HepG2 (cell line): Measurements from ENCODE around the gene FLYWCH1. TPM values are rescaled to one million over a fixed set of nuclear protein-coding genes. Genes with fewer than 3 reads are reported as not detected.

ENCODE experiments used
- ATF2 ChIP-seq: sonication (generic); formaldehyde crosslinking; IDR thresholded peaks from 2 replicates; pipeline ENCODE4 v1.4.0; 2020; ENCODE audit warnings: missing genetic modification reagents
- HIC2 ChIP-seq: sonication (generic); formaldehyde crosslinking; IDR thresholded peaks from 2 replicates; pipeline ENCODE4 v1.9.0; 2022; ENCODE audit warnings: low read depth, missing genetic modification reagents
- HINFP ChIP-seq: sonication (generic); formaldehyde crosslinking; IDR thresholded peaks from 2 replicates; pipeline ENCODE4 v1.4.0; 2020; ENCODE audit warnings: low read depth, mild to moderate bottlenecking, missing genetic modification reagents
- MBNL3 ChIP-seq: fragments of 250-450 bp; sonication (Bioruptor Pico); conservative IDR thresholded peaks from 2 replicates; pipeline ENCODE4 v1.8.0; 2022; ENCODE audit warnings: mild to moderate bottlenecking, inconsistent platforms
- MTERF4 ChIP-seq: sonication (generic); formaldehyde crosslinking; IDR thresholded peaks from 2 replicates; pipeline ENCODE4 v1.8.0; 2023; ENCODE audit warnings: mild to moderate bottlenecking, missing genetic modification reagents
- NFATC3 ChIP-seq: sonication (generic); formaldehyde crosslinking; IDR thresholded peaks from 2 replicates; pipeline ENCODE4 v1.5.1; 2020; ENCODE audit warnings: mild to moderate bottlenecking, missing genetic modification reagents
- RBAK ChIP-seq: sonication (generic); formaldehyde crosslinking; IDR thresholded peaks from 2 replicates; pipeline ENCODE4 v1.5.1; 2020; ENCODE audit warnings: mild to moderate bottlenecking, missing genetic modification reagents
- SNAI1 ChIP-seq: sonication (generic); formaldehyde crosslinking; IDR thresholded peaks from 2 replicates; pipeline ENCODE4 v1.5.0; 2020; ENCODE audit warnings: mild to moderate bottlenecking, missing genetic modification reagents, borderline replicate concordance
- SYNCRIP ChIP-seq: fragments of 200-400 bp; formaldehyde crosslinking; IDR thresholded peaks from 2 replicates; pipeline ENCODE4 v1.6.1; 2018; ENCODE audit warnings: mild to moderate bottlenecking, low read depth, low read length; ENCODE audit not compliant: insufficient read depth
- ZBTB7A ChIP-seq: sonication (generic); formaldehyde crosslinking; IDR thresholded peaks from 2 replicates; pipeline ENCODE4 v1.8.0; 2022; ENCODE audit warnings: mild to moderate bottlenecking, missing genetic modification reagents
- ZIK1 ChIP-seq: sonication (generic); formaldehyde crosslinking; IDR thresholded peaks from 2 replicates; pipeline ENCODE4 v1.5.0; 2020; ENCODE audit warnings: mild to moderate bottlenecking, low read depth, missing genetic modification reagents, borderline replicate concordance
- ZNF276 ChIP-seq: sonication (generic); formaldehyde crosslinking; IDR thresholded peaks from 2 replicates; pipeline ENCODE4 v1.4.0; 2020; ENCODE audit warnings: mild to moderate bottlenecking, low read depth, missing genetic modification reagents
- ZNF326 ChIP-seq: sonication (generic); formaldehyde crosslinking; IDR thresholded peaks from 2 replicates; pipeline ENCODE4 v1.4.0; 2020; ENCODE audit warnings: missing genetic modification reagents, borderline replicate concordance
- ZNF354B ChIP-seq: sonication (generic); formaldehyde crosslinking; IDR thresholded peaks from 2 replicates; pipeline ENCODE4 v1.8.0; 2022; ENCODE audit warnings: mild to moderate bottlenecking, missing genetic modification reagents
- ZNF557 ChIP-seq: sonication (generic); formaldehyde crosslinking; IDR thresholded peaks from 2 replicates; pipeline ENCODE4 v1.4.0; 2020; ENCODE audit warnings: missing genetic modification reagents
- ZNF576 ChIP-seq: sonication (generic); formaldehyde crosslinking; IDR thresholded peaks from 2 replicates; pipeline ENCODE4 v1.4.0; 2020; ENCODE audit warnings: mild to moderate bottlenecking, missing genetic modification reagents
- ZNF703 ChIP-seq: sonication (generic); formaldehyde crosslinking; IDR thresholded peaks from 2 replicates; pipeline ENCODE4 v1.5.1; 2020; ENCODE audit warnings: missing genetic modification reagents, mild to moderate bottlenecking, moderate library complexity, borderline replicate concordance
- ZNF784 ChIP-seq: sonication (generic); formaldehyde crosslinking; IDR thresholded peaks from 2 replicates; pipeline ENCODE4 v1.5.1; 2020; ENCODE audit warnings: missing genetic modification reagents, mild to moderate bottlenecking, borderline replicate concordance
- polyA plus RNA-seq, 8 experiments: library from polyadenylated mRNA; depleted of rRNA in 3 of 8; stranded (reverse) in 7 of 8; unstranded in 1 of 8; fragments of >200 nt; fragmentation: Illumina TruSeq in 4 of 8; extraction: Trizol in 4 of 8; gene quantifications; 2 replicates each; pipeline versions ENCODE4 v1.2.1 to v1.2.3, GENCODE V29; 2011 to 2016; ENCODE audit warnings: low read depth in 4 of 8, missing spikeins in 1 of 8, mixed read lengths in 1 of 8; ENCODE audit not compliant: insufficient read depth in 1 of 8
- total RNA-seq, 5 experiments: library from RNA; depleted of rRNA; stranded (reverse); fragments of >200 nt; fragmentation: Illumina TruSeq; extraction: Trizol; gene quantifications; 2 replicates each; pipeline ENCODE4 v1.2.3, GENCODE V29; 2016; ENCODE audit warnings: low read depth in 1 of 5

FLYWCH1 gene
- total and polyA plus RNA-seq, 2 of the 13 experiments (the other 11 are each of a cell fraction or from before 2014, with no cell fraction given), result 7.3 to 12.4 TPM

- TF ChIP-seq HINFP (CRISPR knock-in tag), result 0 out of 2 replicates have a peak, but pooled peaks have one; percentile 43
- TF ChIP-seq ZNF576, result no peak
- 0 out of 2 replicates have a peak, but pooled peaks have one; percentile 7 for TF ChIP-seq MTERF4
- TF ChIP-seq ZBTB7A (CRISPR knock-in tag), result no peak
- no peak for TF ChIP-seq RBAK (CRISPR knock-in tag)
- TF ChIP-seq NFATC3, result no peak
- TF ChIP-seq SYNCRIP, result no peak
- TF ChIP-seq MBNL3 (CRISPR knock-in tag), result no peak
- 0 out of 2 replicates have a peak, but pooled peaks have one; percentile 25 for TF ChIP-seq HIC2
- TF ChIP-seq ZNF326 (CRISPR knock-in tag), result peak; percentile 44; the same call in 1 of the 2 replicates
- TF ChIP-seq ZNF276 (CRISPR knock-in tag), result 0 out of 2 replicates have a peak, but pooled peaks have one; percentile 36
- no peak; the same call in 1 of the 2 replicates for TF ChIP-seq ZIK1 (CRISPR knock-in tag)
- TF ChIP-seq ATF2 (CRISPR knock-in tag), result peak; percentile 74; the same call in 1 of the 2 replicates
- TF ChIP-seq ZNF703 (CRISPR knock-in tag), result 0 out of 2 replicates have a peak, but pooled peaks have one; percentile 39
- no peak for TF ChIP-seq ZNF354B (CRISPR knock-in tag)
- peak; percentile 88; the same call in 1 of the 2 replicates for TF ChIP-seq ZNF557 (CRISPR knock-in tag)
- no peak for TF ChIP-seq ZNF784 (CRISPR knock-in tag)
- TF ChIP-seq SNAI1 (CRISPR knock-in tag), result no peak
These were observed 6.3 kb upstream of the FLYWCH1 start (continued) for GRCh38 chr16:2905241-2905987.
